Colonic mucosa (tissue), 4 donors: Measurements from ENCODE around the gene KBTBD2. TPM values are rescaled to one million over a fixed set of nuclear protein-coding genes. Genes with fewer than 3 reads are reported as not detected.
"Not testable (repeated sequence)": the region's sequence is repeated elsewhere in the genome, so short reads cannot be mapped to it uniquely, and the experiment has no call there.

Experiments used
- DNase-seq: peaks from one replicate; pipeline ENCODE4 v3.0.0-alpha.2; 2020
- H3K27ac ChIP-seq: fragments of 200-600 bp; one replicate; pipeline ENCODE4 v1.8.0; 2021
- H3K27me3 ChIP-seq: fragments of 200-600 bp; one replicate; pipeline ENCODE4 v1.8.0; 2021
- H3K36me3 ChIP-seq: fragments of 200-600 bp; one replicate; pipeline ENCODE4 v1.8.0; 2021
- H3K4me1 ChIP-seq: fragments of 200-600 bp; one replicate; pipeline ENCODE4 v1.8.0; 2021; ENCODE audit warnings: mild to moderate bottlenecking
- H3K4me3 ChIP-seq: fragments of 200-600 bp; one replicate; pipeline ENCODE4 v1.8.0; 2021
- H3K9ac ChIP-seq, 2 donors: one replicate each; pipeline ENCODE4 v1.7.0; 2013; ENCODE audit warnings: control low read depth in 2 of 2, low read depth in 2 of 2, low read length in 2 of 2
- H3K9me3 ChIP-seq: fragments of 200-600 bp; one replicate; pipeline ENCODE4 v1.8.0; 2021
- CTCF ChIP-seq: fragments of 200-600 bp; IDR thresholded peaks from one replicate; pipeline ENCODE4 v1.8.0; 2022; ENCODE audit warnings: antibody characterized with exemption, mild to moderate bottlenecking
- intact Hi-C: fragments of 100-400 bp; cut with DNase I; formaldehyde crosslinking; loops from one replicate; pipeline ENCODE4 v1.14.1; 2022
- total RNA-seq, 2 donors: library from RNA; stranded (reverse); fragmentation: NEBNext Ultra II Directional in 1 of 2; extraction: Animal tissue kit (Norgen Biotek cat#: 25700) in 1 of 2; gene quantifications; one replicate each; pipeline ENCODE4 v1.2.1, GENCODE V29; 2021
- donor health status: healthy.
- donor health status: DM: no; HTN: no; CAD: no.
- donor health status: DM: no; HTN: no; CAD: no.

KBTBD2 gene
- total RNA-seq, 2 donors from 2014 or later: 18.2 to 33.0 TPM

DNA sequence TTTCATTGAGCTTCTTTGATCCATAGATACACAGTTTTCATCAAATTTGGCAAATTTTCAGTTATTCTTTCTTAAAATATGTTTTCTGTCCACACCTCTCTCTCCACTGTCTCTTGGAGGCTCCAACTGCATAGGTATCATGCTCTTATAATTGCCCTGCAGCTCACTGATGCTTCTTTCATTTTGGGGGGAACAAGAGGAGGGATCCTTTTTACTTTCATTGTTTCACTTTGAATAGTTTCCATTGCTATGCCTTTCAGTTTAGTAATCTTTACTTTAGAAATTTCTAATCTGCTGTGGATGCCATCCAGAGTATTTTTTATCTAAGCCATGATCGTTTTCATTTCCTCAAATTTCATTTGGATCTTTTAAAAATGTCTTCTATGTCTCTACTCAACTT, 32.9 kb downstream of the KBTBD2 start:
- TF ChIP-seq CTCF: no peak
- no peak for DNase-seq
- intact Hi-C loops: no loop called here

GRCh38 chr7:32857063-32857462, 34.5 kb downstream of the KBTBD2 start:
- H3K9ac ChIP-seq, H3K36me3 ChIP-seq, H3K4me1 ChIP-seq, H3K27me3 ChIP-seq, H3K4me3 ChIP-seq, H3K9me3 ChIP-seq, H3K27ac ChIP-seq, intact Hi-C loops, DNase-seq: not testable (repeated sequence)

More for the DNA sequence above, 32.9 kb downstream of the KBTBD2 start:
- no peak overlapping the region for H3K4me3 ChIP-seq
- H3K27ac ChIP-seq: no peak overlapping the region
- H3K9me3 ChIP-seq: no peaks in the 10 kb centered on the region
- no peak overlapping the region for H3K9ac ChIP-seq
- no peaks in the 10 kb centered on the region for H3K27me3 ChIP-seq
- no peaks in the 10 kb centered on the region for H3K36me3 ChIP-seq
- H3K4me1 ChIP-seq: no peaks in the 10 kb centered on the region

DNA sequence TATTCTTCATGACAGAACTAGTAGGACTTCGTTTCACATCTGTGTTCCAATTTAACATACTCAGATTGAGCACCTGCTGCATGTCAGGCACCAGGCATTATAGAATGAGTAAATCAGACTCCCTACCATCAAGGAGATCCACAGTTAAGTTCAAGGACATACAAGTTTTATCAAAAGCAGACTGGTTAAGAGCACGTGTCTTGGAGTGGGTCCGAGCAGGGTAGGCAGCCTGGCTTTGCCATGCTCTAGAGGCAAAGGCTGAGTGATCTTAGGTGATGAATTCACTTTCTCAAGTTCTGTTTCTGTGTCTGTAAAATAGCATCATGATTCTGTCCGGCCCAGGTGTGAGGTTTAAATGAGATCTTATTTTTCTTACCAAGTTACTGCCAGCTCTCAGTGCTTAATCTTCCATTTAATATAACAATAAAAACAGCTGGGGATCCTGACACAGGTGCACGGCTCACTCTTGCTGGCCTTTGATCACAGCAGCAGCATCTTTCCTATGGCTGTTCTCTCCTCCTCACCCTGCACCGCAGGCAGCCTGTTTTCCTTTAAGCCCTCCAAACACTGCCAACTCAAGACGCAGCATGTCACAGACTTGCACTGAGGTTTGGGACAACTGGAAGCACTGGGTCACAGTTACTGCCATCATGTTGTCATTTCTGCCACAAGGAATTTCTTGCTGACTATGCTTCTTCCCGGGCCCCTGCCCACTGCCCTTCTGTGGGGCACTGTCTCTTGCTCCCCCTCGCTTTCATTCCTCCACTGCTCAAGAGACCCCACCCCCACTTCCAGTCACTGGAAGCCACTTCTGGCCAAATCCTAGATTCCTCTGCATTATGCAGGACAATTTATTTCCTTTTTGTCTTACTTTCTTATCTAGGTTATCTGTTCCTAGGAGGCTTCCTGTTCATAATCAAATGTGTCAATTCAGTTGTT, 35.5 kb downstream of the KBTBD2 start:
- H3K27ac ChIP-seq, H3K4me1 ChIP-seq, H3K9ac ChIP-seq, H3K9me3 ChIP-seq, H3K4me3 ChIP-seq, DNase-seq, H3K36me3 ChIP-seq, H3K27me3 ChIP-seq, intact Hi-C loops: not testable (repeated sequence)

DNA sequence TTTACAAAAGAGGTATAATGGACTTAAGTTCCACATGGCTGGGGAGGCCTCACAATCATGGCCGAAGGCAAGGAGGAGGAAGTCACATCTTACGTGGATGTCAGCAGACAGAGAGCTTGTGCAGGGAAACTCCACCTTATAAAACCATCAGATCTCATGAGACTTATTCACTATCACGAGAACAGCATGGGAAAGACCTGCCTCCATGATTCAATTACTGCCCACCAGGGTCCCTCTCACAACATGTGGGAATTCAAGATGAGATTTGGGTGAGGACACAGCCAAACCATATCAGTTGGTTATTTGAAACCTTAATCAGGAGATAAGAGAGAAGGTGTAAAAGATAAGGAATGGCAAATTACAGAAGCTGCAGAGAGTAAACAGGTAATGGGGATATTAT, 40.9 kb downstream of the KBTBD2 start:
- DNase-seq, H3K9me3 ChIP-seq, H3K27me3 ChIP-seq, H3K36me3 ChIP-seq, H3K4me3 ChIP-seq, H3K4me1 ChIP-seq, H3K9ac ChIP-seq, H3K27ac ChIP-seq, intact Hi-C loops: not testable (repeated sequence)

DNA sequence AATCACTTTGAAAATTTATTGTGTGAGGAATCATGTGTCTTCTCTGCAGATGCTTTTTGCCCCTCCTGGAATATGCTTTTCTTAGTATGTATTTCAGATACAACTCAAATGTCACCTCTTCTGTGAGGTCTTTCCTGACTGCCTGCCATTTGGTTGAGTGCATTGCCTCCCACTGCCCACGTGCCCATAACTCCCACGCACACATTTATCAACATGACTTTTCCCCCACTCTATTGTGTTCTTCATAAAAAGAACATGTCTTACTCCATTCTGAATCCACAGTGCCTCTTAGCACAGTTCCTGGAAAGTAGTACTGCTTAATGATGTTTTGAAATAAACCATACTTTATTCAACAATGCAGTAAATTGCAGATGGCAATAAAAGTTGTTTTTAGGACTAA, 42.9 kb downstream of the KBTBD2 start:
- not testable (repeated sequence) for H3K4me1 ChIP-seq, H3K27me3 ChIP-seq, H3K9ac ChIP-seq, H3K4me3 ChIP-seq, DNase-seq, H3K27ac ChIP-seq, H3K36me3 ChIP-seq, H3K9me3 ChIP-seq
- intact Hi-C loops: loop anchor here (5.0 kb wide), 1 partner anchor 94 kb away; no protein-coding TSS in a partner anchor

GRCh38 chr7:32846630-32847225, 44.8 kb downstream of the KBTBD2 start:
- peak; percentile 86 for TF ChIP-seq CTCF
- DNase-seq: peak; percentile 91
- no peaks in the 10 kb centered on the region for H3K36me3 ChIP-seq
- intact Hi-C loops: loop anchor here (2.0 to 5.0 kb wide), 2 partner anchors 96 to 204 kb away; no protein-coding TSS in a partner anchor
- no peaks in the 10 kb centered on the region for H3K27me3 ChIP-seq
- no peaks in the 10 kb centered on the region for H3K4me1 ChIP-seq
- no peak overlapping the region for H3K27ac ChIP-seq
- no peak overlapping the region for H3K9ac ChIP-seq
- H3K9me3 ChIP-seq: no peaks in the 10 kb centered on the region
- no peak overlapping the region for H3K4me3 ChIP-seq

DNA sequence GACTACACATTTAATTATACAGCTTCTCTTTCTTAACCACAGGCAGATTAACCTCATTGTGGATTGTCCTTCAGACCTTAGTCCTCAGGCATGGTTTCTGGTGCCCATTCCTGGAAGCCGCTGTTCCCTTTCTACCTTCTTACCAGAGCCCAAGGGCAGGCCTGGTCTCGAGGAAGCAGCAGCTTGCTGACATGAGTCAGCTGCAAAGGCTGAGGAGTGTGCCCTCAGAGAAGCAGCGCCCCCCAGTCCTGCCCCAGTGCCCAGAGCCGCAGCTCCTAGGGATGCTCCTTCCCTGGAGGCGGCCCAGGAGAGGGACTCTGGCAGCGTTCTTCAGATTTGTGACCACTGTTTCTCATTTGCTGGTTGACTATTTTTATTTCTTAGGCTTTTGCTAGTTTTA, 46.8 kb downstream of the KBTBD2 start:
- H3K27ac ChIP-seq, H3K9ac ChIP-seq, H3K4me3 ChIP-seq, H3K9me3 ChIP-seq, H3K36me3 ChIP-seq, H3K4me1 ChIP-seq, DNase-seq, H3K27me3 ChIP-seq: not testable (repeated sequence)
- intact Hi-C loops: loop anchor here (5.0 kb wide), 1 partner anchor 98 kb away; no protein-coding TSS in a partner anchor

DNA sequence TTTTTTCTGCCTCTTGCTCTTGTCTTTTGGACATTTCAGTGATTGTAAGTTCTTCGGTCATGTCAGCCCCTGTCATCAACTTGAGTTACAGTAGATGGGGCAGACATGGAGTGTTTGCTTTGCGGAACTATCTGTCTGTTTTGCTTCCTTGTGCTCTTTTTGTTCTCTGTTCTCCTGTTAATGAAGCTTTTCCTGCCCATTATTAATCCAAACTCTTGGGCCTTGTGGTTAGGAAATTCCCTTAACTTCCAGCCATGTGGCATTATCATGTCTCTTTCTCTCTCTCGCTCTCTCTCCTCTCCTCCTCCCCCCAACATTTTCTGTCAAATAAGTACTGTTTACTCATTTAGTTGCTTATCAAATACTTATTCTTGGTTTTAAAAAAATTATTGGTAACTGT, 47.8 kb downstream of the KBTBD2 start:
- H3K27me3 ChIP-seq, H3K9ac ChIP-seq, H3K4me1 ChIP-seq, H3K36me3 ChIP-seq, H3K27ac ChIP-seq, DNase-seq, H3K9me3 ChIP-seq, H3K4me3 ChIP-seq, intact Hi-C loops: not testable (repeated sequence)

DNA sequence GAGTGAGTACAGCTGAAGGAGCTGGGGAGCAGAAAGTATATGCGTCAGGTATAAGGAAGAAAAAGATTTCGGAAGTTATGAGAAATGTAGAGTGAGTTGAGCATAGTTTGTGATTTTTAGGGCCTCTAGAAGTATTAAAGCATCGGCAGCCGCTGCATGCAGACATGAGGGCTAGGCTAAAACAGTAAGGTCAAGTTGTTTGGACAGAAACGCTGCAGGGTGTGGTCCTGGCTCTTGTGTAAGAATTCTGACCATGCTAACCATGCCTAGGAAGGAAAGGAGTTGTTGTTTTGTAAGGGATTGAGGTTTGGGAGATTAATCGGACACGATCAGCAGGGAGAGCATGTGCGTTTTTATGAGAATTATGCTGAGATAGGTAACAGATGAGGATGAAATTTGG, 51.7 kb downstream of the KBTBD2 start:
- H3K4me1 ChIP-seq, H3K9ac ChIP-seq, DNase-seq, H3K4me3 ChIP-seq, H3K9me3 ChIP-seq, H3K27ac ChIP-seq, H3K27me3 ChIP-seq, H3K36me3 ChIP-seq, intact Hi-C loops: not testable (repeated sequence)

GRCh38 chr7:32828996-32829752, 62.4 kb downstream of the KBTBD2 start:
- H3K4me1 ChIP-seq, H3K36me3 ChIP-seq, intact Hi-C loops, H3K27ac ChIP-seq, H3K27me3 ChIP-seq, H3K9me3 ChIP-seq, H3K4me3 ChIP-seq, DNase-seq, H3K9ac ChIP-seq: not testable (repeated sequence)
